ENCODE data around the gene LSP1. TPM values are rescaled to one million over a fixed set of nuclear protein-coding genes. Genes with fewer than 3 reads are reported as not detected.
"Not testable (repeated sequence)": the region's sequence is repeated elsewhere in the genome, so short reads cannot be mapped to it uniquely, and the experiment has no call there.

Gene LSP1, protein sequence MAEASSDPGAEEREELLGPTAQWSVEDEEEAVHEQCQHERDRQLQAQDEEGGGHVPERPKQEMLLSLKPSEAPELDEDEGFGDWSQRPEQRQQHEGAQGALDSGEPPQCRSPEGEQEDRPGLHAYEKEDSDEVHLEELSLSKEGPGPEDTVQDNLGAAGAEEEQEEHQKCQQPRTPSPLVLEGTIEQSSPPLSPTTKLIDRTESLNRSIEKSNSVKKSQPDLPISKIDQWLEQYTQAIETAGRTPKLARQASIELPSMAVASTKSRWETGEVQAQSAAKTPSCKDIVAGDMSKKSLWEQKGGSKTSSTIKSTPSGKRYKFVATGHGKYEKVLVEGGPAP
- 2.5 TPM for total RNA-seq (ENCODE audit: unreplicated experiment)
- long read RNA-seq, result 0 reads

DNA sequence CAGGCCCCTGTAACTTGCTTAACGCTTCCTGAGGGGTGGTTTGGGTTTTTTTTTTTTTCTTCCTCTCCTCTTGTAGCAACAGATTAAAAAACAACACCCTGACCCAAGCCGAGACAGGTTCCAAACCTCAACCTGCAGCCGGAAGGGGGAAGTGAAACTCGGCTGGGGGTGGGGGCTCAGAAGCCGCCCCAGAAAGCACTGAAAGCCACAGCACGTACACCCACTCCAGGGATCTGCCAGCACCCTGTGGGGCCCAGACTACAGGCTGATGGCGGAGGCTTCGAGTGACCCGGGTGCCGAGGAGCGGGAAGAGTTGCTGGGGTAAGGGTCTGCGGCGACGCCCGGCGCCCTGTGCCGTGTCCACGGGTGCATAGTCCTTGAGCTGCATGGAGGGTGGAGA, at the start of gene LSP1:
Gene LSP1 (plus strand): TSS at position 208 of the 400 bp plus-strand sequence. CDS start 61 bp downstream, at position 269.
- Mint-ChIP-seq H3K4me1 (ENCODE audit: low read depth, unreplicated experiment) (no peaks in the 10 kb centered on the region), H3K36me3 (ENCODE audit: unreplicated experiment) (no peaks in the 10 kb centered on the region), H3K9me3 (ENCODE audit: unreplicated experiment) (peaks cover 7% of the 10 kb centered on the region), H3K27ac (ENCODE audit: unreplicated experiment) (no peak within 1 kb of the TSS), H3K4me3 (ENCODE audit: unreplicated experiment) (no peak within 1 kb of the TSS), H3K27me3 (ENCODE audit: unreplicated experiment) (peaks cover 7% of the 10 kb centered on the region)
- TF ChIP-seq, protein P1, sequence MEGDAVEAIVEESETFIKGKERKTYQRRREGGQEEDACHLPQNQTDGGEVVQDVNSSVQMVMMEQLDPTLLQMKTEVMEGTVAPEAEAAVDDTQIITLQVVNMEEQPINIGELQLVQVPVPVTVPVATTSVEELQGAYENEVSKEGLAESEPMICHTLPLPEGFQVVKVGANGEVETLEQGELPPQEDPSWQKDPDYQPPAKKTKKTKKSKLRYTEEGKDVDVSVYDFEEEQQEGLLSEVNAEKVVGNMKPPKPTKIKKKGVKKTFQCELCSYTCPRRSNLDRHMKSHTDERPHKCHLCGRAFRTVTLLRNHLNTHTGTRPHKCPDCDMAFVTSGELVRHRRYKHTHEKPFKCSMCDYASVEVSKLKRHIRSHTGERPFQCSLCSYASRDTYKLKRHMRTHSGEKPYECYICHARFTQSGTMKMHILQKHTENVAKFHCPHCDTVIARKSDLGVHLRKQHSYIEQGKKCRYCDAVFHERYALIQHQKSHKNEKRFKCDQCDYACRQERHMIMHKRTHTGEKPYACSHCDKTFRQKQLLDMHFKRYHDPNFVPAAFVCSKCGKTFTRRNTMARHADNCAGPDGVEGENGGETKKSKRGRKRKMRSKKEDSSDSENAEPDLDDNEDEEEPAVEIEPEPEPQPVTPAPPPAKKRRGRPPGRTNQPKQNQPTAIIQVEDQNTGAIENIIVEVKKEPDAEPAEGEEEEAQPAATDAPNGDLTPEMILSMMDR (IDR thresholded peaks at IDR 0.05; ENCODE audit: partially characterized antibody, unreplicated experiment), result no peak
- no peak for DNase-seq

DNA sequence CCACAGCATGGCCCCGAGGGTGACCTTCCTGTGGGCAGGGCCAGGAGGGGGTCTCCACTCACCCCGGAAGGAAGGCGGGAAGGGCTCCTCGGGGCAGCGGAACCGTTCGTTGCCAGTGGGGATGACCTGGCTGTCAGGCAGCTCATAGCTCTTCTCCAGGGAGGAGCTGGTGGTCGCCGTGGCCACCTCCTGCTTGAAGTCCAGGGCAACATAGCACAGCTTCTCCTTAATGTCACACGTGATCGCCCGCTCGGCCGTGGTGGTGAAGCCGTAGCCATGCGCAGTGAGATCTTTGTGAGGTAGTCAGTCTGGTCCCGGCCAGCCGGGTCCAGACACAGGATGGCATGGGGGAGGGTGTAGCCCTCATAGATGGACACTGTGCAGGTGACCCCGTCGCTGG, 49.6 kb upstream of the LSP1 start:
- H3K27ac Mint-ChIP-seq (ENCODE audit: unreplicated experiment), result no peak overlapping the region
- no peak for DNase-seq
- peaks cover 1% of the 10 kb centered on the region for H3K4me1 Mint-ChIP-seq (ENCODE audit: low read depth, unreplicated experiment)
- TF ChIP-seq, protein P1 (IDR thresholded peaks at IDR 0.05; ENCODE audit: partially characterized antibody, unreplicated experiment), result no peak
- H3K4me3 Mint-ChIP-seq (ENCODE audit: unreplicated experiment), result no peak overlapping the region
- H3K36me3 Mint-ChIP-seq (ENCODE audit: unreplicated experiment), result no peaks in the 10 kb centered on the region
- H3K27me3 Mint-ChIP-seq (ENCODE audit: unreplicated experiment), result peaks cover 3% of the 10 kb centered on the region
- H3K9me3 Mint-ChIP-seq (ENCODE audit: unreplicated experiment), result peaks cover 4% of the 10 kb centered on the region

DNA sequence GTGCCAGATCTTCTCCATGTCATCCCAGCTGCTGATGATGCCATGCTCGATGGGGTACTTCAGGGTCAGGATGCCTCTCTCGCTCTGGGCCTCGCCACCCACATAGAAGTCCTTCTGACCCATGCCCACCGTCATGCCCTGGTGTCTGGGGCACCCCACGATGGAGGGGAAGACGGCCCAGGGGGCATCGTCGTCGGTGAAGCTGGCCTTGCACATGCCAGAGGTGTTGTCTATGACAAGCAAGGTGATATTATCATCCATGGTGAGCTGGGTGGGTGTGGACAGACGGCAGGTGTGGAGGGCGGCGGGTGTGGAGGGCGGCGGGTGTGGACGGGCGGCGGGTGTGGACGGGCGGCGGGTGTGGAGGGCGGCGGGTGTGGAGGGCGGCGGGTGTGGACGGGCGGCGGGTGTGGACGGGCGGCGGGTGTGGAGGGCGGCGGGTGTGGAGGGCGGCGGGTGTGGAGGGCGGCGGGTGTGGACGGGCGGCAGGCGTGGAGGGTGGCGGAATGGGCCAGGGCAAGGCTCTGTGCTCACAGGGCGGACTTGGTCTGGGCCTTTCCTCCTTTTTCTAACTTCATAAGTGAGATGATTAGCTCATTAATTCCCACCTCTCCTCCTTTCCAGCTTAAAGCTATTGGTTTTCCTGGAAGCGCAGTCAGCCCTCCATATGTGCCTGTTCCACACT, 48.9 kb upstream of the LSP1 start:
- H3K4me1 Mint-ChIP-seq (ENCODE audit: low read depth, unreplicated experiment); DNase-seq; H3K4me3 Mint-ChIP-seq (ENCODE audit: unreplicated experiment); H3K36me3 Mint-ChIP-seq (ENCODE audit: unreplicated experiment); H3K27ac Mint-ChIP-seq (ENCODE audit: unreplicated experiment); H3K9me3 Mint-ChIP-seq (ENCODE audit: unreplicated experiment); H3K27me3 Mint-ChIP-seq (ENCODE audit: unreplicated experiment): not testable (repeated sequence)

DNA sequence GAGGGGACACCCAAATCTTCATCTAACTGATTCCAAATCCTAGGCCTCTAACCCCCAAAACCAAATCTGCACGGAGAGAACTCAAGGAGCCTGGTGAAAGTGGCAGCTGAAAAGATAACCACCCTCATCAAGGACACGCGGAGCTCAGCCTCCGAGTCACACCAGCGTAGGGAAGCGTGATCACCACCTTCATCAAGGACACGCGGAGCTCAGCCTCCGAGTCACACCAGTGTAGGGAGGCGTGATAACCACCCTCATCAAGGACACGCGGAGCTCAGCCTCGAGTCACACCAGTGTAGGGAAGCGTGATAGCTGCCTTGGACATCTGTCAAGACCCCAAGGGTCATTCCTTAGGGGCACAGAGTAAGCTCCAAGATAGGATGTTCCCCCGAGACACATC, 47.4 kb upstream of the LSP1 start:
- peaks cover 1% of the 10 kb centered on the region for H3K4me1 Mint-ChIP-seq (ENCODE audit: low read depth, unreplicated experiment)
- no peaks in the 10 kb centered on the region for H3K36me3 Mint-ChIP-seq (ENCODE audit: unreplicated experiment)
- H3K9me3 Mint-ChIP-seq (ENCODE audit: unreplicated experiment), result peaks cover 7% of the 10 kb centered on the region
- H3K4me3 Mint-ChIP-seq (ENCODE audit: unreplicated experiment), result no peak overlapping the region
- peaks cover 4% of the 10 kb centered on the region for H3K27me3 Mint-ChIP-seq (ENCODE audit: unreplicated experiment)
- DNase-seq, result no peak
- H3K27ac Mint-ChIP-seq (ENCODE audit: unreplicated experiment), result no peak overlapping the region
- TF ChIP-seq, protein P1 (IDR thresholded peaks at IDR 0.05; ENCODE audit: partially characterized antibody, unreplicated experiment), result no peak

DNA sequence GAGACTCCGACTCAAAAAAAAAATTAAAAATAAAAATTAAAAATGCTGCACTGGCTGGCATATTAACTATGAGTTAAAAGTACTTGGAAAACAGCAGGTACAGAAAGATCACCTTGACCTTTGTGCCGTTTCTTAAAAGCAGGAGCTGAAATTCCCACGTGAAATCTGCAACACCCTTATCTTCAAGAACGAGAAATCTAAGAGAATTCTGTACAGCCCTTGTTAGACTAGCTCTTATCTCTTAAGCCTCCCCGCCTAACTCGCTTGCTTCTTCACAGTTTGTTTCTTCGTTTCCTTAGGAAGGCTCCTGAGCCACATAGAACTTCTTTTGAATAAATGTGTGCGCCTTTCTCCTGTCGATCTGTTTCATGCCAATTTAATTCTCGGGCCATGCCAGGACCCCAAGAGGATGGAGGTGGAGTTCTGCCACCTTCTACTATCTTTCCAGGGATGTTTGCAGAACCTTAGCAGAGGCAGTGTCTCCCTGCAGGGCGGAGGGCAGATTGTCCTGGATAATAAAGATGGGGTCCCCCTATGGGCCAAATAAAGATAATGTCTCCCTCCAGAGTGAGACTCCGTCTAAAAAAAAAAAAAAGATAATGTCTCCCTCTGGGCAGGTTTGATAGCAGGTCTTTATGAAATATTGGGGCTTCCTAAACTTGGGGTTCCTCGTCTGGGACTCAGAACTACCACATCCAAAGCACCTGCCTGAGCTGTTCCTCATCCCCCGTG, 45.5 kb upstream of the LSP1 start:
- DNase-seq, result no peak
- H3K36me3 Mint-ChIP-seq (ENCODE audit: unreplicated experiment), result no peaks in the 10 kb centered on the region
- no peaks in the 10 kb centered on the region for H3K4me1 Mint-ChIP-seq (ENCODE audit: low read depth, unreplicated experiment)
- H3K27ac Mint-ChIP-seq (ENCODE audit: unreplicated experiment), result no peak overlapping the region
- peaks cover 4% of the 10 kb centered on the region for H3K27me3 Mint-ChIP-seq (ENCODE audit: unreplicated experiment)
- TF ChIP-seq, protein P1 (IDR thresholded peaks at IDR 0.05; ENCODE audit: partially characterized antibody, unreplicated experiment), result no peak
- peaks cover 7% of the 10 kb centered on the region for H3K9me3 Mint-ChIP-seq (ENCODE audit: unreplicated experiment)
- H3K4me3 Mint-ChIP-seq (ENCODE audit: unreplicated experiment), result no peak overlapping the region

All from glutamatergic neuron (in vitro differentiated cells).